Measurements from ENCODE around the gene PDE8A. TPM values are rescaled to one million over a fixed set of nuclear protein-coding genes. Genes with fewer than 3 reads are reported as not detected.

The PDE8A gene
- total and polyA plus RNA-seq, 2 of the 13 experiments (the other 11 are each of a cell fraction or from before 2014, with no cell fraction given), result 26.3 to 48.5 TPM

GRCh38 chr15:85128621-85129020 is 147.0 kb downstream of the PDE8A start:
- Histone ChIP-seq H4K20me1 (ENCODE audit: insufficient read depth, low read length) (no peaks in the 10 kb centered on the region), H3K36me3 (replicated peaks in 1 of 2; ENCODE audit: control insufficient read depth in 1 of 2, insufficient read depth in 2 of 2, low read length in 2 of 2) (peaks cover 6 to 59% of the 10 kb centered on the region in 2 experiments; a peak in 4 of 5 replicates), H3K4me3 (replicated peaks in 1 of 3; ENCODE audit: insufficient read depth in 1 of 3, low read depth in 2 of 3, low read length in 3 of 3) (no peak overlapping the region), H3K4me1 (ENCODE audit: insufficient read depth, low read length) (no peaks in the 10 kb centered on the region), H3K27me3 (ENCODE audit: control insufficient read depth in 1 of 2, insufficient read depth in 2 of 2, low read length in 2 of 2) (no peaks in the 10 kb centered on the region), H3K79me2 (ENCODE audit: insufficient read depth, low read length) (no peaks in the 10 kb centered on the region), H3K27ac (ENCODE audit: extremely low read length, insufficient read depth, low read length) (no peak overlapping the region), H3K9me3 (ENCODE audit: low read length) (no peaks in the 10 kb centered on the region), H3K4me2 (ENCODE audit: low read depth, low read length) (no peak overlapping the region), H3K9ac (ENCODE audit: insufficient read depth, low read depth, low read length) (no peak overlapping the region), H2AFZ (ENCODE audit: low read length) (no peak overlapping the region)
- ChIA-PET POLR2A (no interaction called here), CTCF (ENCODE audit: low intra/inter-chr PET ratio, low total read pairs) (no interaction called here)
- FAIRE-seq (no peak), DNase-seq (ENCODE audit: low spot score) (no peak), ATAC-seq (no peak)
- in situ Hi-C loops (cut with HindIII; ENCODE audit: extremely low pct_ligation_motif_present, low pct_unique_long_range_greater_than_20kb), result loop anchor here (25.0 kb wide), 1 partner anchor 166 kb away; no protein-coding TSS in a partner anchor
- no peak for TF ChIP-seq ZNF570 (CRISPR knock-in tag; IDR thresholded peaks at IDR 0.05; ENCODE audit: borderline replicate concordance)
- no peak for TF ChIP-seq PCBP2 (optimal IDR thresholded peaks at IDR 0.05; ENCODE audit: low read depth, low read length, poor library complexity, severe bottlenecking)
- no peak for TF ChIP-seq BCLAF1 (IDR thresholded peaks at IDR 0.05)
- TF ChIP-seq ZMYM2 (CRISPR knock-in tag; IDR thresholded peaks at IDR 0.05), result no peak
- BruUV-seq (replicated peaks), result no TSS peak
- intact Hi-C loops (cut with micrococcal nuclease; ENCODE audit: unreplicated experiment), result no loop called here

- no peak overlapping the region for H2AFZ ChIP-seq (ENCODE audit: low read length)
- no peaks in the 10 kb centered on the region for H4K20me1 ChIP-seq (ENCODE audit: insufficient read depth, low read length)
- WGBS (ENCODE audit: low lambda C conversion rate), result 75% methylated on average over 3 of the region's 3 CpGs
- no peaks in the 10 kb centered on the region for H3K27me3 ChIP-seq (ENCODE audit: control insufficient read depth in 1 of 2, insufficient read depth in 2 of 2, low read length in 2 of 2)
- no peaks in the 10 kb centered on the region for H3K4me1 ChIP-seq (ENCODE audit: insufficient read depth, low read length)
- DNase-seq (ENCODE audit: low spot score), result no peak
- no peak for FAIRE-seq
- TF ChIP-seq NFKB2 (CRISPR knock-in tag; IDR thresholded peaks at IDR 0.05; ENCODE audit: borderline replicate concordance) (no peak), ZNF383 (CRISPR knock-in tag; IDR thresholded peaks at IDR 0.05; ENCODE audit: borderline replicate concordance) (no peak), ARNT2 (CRISPR knock-in tag; IDR thresholded peaks at IDR 0.05; ENCODE audit: low read depth) (no peak), ZNF33A (CRISPR knock-in tag; IDR thresholded peaks at IDR 0.05; ENCODE audit: borderline replicate concordance) (no peak), GRHL1 (CRISPR knock-in tag; conservative IDR thresholded peaks at IDR 0.05) (no peak), ZBTB3 (CRISPR knock-in tag; IDR thresholded peaks at IDR 0.05; ENCODE audit: borderline replicate concordance, low read depth) (no peak), HNRNPLL (IDR thresholded peaks at IDR 0.05; ENCODE audit: low read depth, low read length, poor library complexity, severe bottlenecking) (no peak), NCOA1 (CRISPR knock-in tag; IDR thresholded peaks at IDR 0.05) (no peak), SNAPC2 (CRISPR knock-in tag; IDR thresholded peaks at IDR 0.05) (no peak), RBAK (CRISPR knock-in tag; IDR thresholded peaks at IDR 0.05) (no peak)
- no peak overlapping the region for H3K27ac ChIP-seq (ENCODE audit: extremely low read length, insufficient read depth, low read length)
- no peak overlapping the region for H3K4me2 ChIP-seq (ENCODE audit: low read depth, low read length)
- in situ Hi-C loops (cut with HindIII; ENCODE audit: extremely low pct_ligation_motif_present, low pct_unique_long_range_greater_than_20kb) (loop anchor here (25.0 kb wide), 1 partner anchor 168 kb away; no protein-coding TSS in a partner anchor), intact Hi-C loops (cut with micrococcal nuclease; ENCODE audit: unreplicated experiment) (no loop called here)
- no peak overlapping the region for H3K9ac ChIP-seq (ENCODE audit: insufficient read depth, low read depth, low read length)
- no peaks in the 10 kb centered on the region for H3K79me2 ChIP-seq (ENCODE audit: insufficient read depth, low read length)
- H3K9me3 ChIP-seq (ENCODE audit: low read length), result no peaks in the 10 kb centered on the region
- H3K4me3 ChIP-seq (replicated peaks in 1 of 3; ENCODE audit: insufficient read depth in 1 of 3, low read depth in 2 of 3, low read length in 3 of 3), result no peak overlapping the region
- BruUV-seq (replicated peaks), result no TSS peak
- CTCF ChIA-PET (ENCODE audit: low intra/inter-chr PET ratio, low total read pairs), result no interaction called here
- H3K36me3 ChIP-seq (replicated peaks in 1 of 2; ENCODE audit: control insufficient read depth in 1 of 2, insufficient read depth in 2 of 2, low read length in 2 of 2), result peaks cover 6 to 57% of the 10 kb centered on the region in 2 experiments; a peak in 4 of 5 replicates
- POLR2A ChIA-PET, result no interaction called here
- ATAC-seq, result no peak
Measured at GRCh38 chr15:85129881-85130280, 148.2 kb downstream of the PDE8A start.
